GM18867 (cell line): ENCODE measurements around the gene KCNJ1.

Source experiments
- ATAC-seq: cut with Tn5 transposase; IDR thresholded peaks from one replicate; pipeline ENCODE4 v1.9.1; 2021; ENCODE audit warnings: mild to moderate bottlenecking, moderate library complexity; ENCODE audit not compliant: unreplicated experiment

Gene KCNJ1

DNA sequence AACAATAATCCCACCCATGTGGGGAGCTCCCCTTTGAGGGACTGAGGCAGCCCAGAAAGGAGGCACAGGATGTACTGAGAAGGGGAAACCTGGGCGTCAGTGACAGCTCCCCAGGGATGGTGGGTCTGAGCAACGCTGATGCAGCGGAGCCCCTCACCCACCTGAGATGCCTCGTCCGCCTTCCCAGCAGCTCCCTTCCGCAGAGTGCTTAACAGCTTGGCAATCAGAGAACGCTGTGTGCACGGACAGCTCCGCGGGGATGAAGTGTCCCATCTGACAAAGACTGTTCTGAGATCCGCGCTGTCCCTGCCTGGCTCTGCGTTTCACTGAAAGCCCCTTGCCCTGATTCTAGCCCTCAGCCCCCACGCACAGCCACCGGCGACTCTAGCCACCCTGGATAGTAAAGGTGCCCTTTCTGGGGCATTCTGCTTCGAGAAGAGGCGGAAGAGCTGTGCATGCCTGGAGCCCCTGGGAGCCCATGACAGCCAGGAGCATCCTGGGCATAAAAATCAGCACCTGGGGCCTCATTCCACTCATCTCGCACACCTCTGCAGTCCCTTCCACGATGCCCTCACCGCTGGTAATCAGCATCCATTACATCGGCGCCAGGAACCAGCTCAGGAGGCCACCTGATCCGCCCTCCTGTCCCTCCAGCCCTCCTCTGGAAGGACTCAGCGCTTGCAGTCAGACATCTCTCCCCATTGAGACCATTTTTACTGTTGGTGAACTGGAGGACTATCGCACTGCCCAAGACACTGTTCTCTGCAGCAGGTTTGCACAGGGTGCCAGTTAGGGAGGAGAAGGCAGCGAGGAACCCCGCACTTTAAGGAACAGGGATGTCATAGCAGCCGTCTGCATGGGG is 34.8 kb upstream of the KCNJ1 start:
- no peak for ATAC-seq

DNA sequence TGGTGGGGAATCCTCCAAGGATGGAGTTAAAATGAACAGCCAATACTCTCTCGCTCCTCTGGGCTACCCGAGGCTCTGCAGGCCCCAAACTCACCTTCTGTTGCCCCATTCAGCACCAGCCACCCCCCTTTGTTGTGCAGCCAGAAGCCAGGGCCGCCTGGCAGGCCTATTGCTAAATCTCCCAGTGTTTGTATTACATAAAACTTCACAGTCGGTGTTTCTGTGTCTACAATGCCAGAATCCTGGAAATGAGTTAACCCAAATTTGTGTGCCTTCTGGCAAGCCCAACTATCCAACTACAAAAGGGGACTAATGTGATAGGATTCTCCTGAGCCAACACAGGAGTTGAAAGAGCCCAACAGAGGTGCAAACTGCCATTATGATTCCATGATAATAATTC is 33.4 kb upstream of the KCNJ1 start:
- no peak for ATAC-seq

GRCh38 chr11:128898580-128899344 is 31.7 kb upstream of the KCNJ1 start:
- no peak for ATAC-seq

DNA sequence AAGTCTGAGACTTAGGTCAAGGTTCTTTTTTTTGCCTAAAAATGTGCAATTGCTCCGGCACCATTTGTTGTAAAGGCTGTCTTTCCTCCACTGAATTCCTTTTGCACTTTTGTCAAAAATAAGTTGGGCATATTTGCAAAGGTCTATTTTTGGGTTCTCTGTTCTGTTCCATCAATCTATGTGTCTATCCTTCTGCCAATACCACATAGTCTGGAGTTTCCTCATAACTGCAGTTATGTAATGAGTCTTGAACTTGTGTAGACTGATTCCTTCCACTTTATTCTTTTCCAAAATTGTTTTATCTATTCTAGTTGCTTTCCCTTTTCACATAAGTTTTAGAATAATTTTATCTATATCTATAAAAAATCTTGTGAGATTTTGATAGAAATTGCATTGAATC is 30.7 kb upstream of the KCNJ1 start:
- ATAC-seq, result no peak

GRCh38 chr11:128896356-128896755 is 29.3 kb upstream of the KCNJ1 start:
- ATAC-seq, result no peak

DNA sequence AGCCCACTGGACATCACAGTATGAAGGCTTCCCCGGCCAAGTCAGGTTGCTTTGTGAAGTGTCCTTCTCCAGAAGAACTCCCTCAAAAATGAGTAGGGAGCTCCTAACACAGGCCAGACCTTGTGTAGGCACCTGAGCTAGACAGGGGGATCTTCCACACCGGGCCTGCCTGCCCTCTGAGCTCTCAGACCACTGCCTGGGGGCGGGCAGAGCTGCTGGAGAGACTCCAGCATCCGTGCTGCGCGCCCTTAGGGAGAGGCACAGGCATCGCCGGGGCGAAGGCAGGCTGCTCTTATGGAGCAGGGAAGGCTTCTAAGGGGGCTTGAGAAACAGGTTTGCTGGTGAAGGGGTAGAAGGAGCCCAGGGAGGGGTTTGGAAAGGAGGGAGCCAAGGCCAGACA is 28.4 kb upstream of the KCNJ1 start:
- ATAC-seq, result no peak

GRCh38 chr11:128894685-128895084 is 27.6 kb upstream of the KCNJ1 start:
- ATAC-seq, result no peak

- no peak for ATAC-seq
These were observed 27.2 kb upstream of the KCNJ1 start for GRCh38 chr11:128894286-128894681.

GRCh38 chr11:128893578-128894285 is 26.6 kb upstream of the KCNJ1 start:
- ATAC-seq, result peak; percentile 64

DNA sequence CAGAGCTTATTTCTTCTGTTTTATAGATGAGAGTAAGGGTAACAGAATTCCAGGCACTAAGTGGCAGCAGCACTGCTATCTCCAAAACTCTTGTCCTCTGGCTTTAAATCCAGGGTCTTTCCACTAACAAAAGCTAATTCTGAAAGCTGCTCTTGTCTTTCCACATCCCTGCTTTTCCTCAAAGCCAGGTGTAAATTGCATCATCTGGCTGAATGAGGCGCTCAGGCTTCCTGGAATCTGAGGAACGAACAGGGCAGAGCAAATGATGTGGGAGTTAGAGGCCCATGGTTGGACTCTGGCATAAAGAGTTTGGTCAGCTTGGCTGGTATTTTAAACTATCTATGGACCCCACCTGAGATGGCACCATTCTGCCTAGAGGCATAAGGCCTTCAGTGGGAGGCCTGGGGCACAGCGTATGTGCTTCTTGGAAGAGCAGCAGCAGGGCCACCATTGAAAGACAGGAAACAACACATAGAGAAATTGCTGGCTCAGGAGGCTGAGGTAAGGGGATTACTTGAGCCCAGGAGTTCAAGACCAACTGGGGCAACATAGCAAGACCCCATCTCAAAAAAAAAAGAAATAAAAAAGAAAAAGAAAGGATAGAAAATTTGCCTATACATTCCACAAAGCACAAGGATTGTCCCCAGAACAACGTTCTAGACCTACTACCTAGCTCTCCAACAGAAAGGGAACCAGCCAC is 25.9 kb upstream of the KCNJ1 start:
- no peak for ATAC-seq

GRCh38 chr11:128891913-128892398 is 24.9 kb upstream of the KCNJ1 start:
- no peak for ATAC-seq

DNA sequence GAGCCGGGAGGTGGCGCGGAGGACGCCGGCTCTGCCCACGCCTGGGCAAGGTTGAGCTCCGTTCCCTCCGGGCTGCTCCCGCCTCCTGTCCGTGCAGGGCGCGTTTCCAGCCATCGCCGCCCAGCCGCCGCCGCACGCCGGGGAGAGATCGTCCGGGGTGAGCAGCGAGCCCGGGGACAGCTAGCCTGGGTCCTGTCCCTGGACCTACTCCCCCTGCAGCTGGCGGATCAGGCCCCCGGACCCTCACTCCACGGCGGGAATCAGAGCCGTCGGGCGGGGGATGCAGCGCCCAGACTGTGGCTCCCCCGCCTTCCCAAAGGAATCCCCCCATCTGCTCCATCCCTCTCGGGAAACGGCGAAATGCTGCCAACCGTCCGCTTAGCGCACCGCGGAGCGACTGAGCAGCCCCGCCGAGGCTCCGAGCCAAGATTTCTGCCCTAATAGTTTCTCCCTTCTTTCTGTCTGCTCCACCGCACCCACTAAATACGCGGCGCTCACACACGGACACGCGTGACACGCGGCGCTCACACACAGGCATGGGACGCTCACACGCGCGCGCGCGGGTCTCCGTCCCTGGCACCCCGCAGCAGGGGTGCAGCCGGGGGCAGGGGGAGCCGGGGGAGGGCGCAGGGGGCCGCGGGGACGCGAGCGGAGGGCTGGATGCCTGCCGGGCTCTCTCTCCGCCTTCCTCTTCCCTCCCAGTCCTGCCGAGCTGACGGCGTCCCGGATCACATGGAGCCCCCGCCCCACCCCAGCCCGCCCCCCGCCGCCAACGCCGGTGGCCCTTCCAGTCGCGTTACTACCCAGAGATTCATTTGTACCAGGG is 23.7 kb upstream of the KCNJ1 start, which contains the start of gene KCNJ5:
TSS of gene KCNJ5 (plus strand) at position 814 of the 826 bp plus-strand sequence. CDS start 19,918 bp downstream, outside the sequence.
- no peak for ATAC-seq

DNA sequence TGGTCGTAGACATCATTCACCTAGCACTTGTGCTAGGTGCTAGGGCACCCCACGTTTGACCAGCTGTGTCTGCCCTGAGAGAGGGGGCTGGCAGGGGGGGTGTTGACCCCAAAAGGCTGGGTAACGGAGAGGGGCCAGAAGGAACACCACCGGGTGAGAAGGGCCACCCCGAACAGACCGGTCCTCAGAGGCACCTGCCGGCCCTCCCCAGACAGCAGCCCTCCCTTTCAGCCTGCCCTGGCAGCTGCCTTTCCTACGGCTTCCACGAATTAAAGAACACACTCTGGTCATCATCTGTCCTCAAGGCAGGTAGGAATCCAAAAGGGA is 23.1 kb upstream of the KCNJ1 start:
- ATAC-seq, result no peak

- ATAC-seq, result no peak
These were observed 22.6 kb upstream of the KCNJ1 start for GRCh38 chr11:128889657-128890213.

- ATAC-seq, result no peak
These were observed 21.2 kb upstream of the KCNJ1 start for GRCh38 chr11:128888034-128888985.

DNA sequence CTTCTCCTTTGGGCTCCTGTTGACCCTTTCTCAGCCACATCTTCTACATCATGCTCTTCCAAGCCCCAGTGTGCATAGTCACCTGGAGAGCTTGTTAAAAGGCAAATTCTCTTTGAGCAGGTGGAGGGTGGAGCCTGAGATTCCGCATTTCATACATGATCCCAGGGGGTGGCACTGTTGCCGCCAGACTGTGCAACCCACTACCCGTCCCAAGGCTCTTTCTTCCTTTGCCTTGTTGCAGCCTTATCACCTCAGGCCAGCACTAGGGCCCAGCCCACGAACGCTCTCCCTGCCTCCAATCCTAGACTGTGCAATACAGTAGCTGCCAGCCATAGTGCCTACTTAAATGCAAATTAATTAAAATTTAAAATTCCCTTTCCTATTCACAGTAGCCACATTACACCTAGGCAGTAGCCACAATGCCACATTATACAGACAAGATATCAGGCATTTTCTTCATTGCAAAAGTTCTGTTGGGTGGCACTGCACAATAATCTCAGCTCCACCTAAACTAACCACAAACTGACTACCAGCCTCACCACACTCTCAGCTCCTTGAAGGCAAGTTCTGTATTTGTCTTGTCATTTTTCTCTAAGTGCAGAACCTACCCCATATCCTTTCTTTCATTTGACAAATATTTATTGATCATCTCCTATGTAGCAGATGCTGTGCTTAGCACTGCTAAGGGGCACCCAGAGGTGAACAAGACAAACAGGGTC is 19.5 kb upstream of the KCNJ1 start:
- ATAC-seq, result no peak

DNA sequence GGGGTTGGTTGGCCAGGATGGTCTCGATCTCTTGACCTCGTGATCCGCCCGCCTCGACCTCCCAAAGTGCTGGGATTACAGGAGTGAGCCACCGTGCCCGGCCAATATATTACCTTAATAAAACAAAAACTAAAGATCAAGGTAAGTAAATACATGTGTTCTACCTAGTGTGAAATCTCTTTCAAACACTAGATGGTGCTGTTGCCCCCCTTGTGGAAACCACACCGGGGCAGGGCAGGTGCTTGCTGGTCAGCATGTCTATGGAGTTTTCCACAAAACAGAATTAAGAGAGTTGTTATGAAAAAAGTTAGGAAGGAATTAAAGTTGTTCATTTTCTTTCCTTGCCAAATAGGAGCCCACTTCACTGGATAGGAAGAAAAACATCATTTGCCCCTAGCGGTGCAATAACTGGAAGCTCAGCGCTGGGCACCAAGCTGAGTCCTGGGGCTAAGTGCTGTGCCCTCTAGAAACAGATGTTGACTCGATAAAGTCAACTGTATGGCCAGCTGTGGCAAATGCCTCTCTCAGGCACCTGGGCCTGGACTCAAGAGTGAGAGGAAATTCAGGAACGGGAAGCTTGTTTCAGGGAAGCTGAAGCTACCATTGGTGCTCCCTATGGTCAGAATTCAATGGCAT is 17.7 kb upstream of the KCNJ1 start:
- peak; percentile 89 for ATAC-seq
